DOHH2 (cell line): Measurements from ENCODE around the gene MYL4.
"Not testable (repeated sequence)": the region's sequence is repeated elsewhere in the genome, so short reads cannot be mapped to it uniquely, and the experiment has no call there.

ENCODE experiments used
- EZH2phosphoT487 ChIP-seq: fragments of 200-600 bp; sonication (generic); IDR thresholded peaks from 2 replicates; pipeline ENCODE4 v1.6.1; 2017; ENCODE audit warnings: borderline replicate concordance, mild to moderate bottlenecking, antibody characterized with exemption, low read length, moderate library complexity, mixed read lengths
- TF ChIP-seq, protein P1 (sequence below): fragments of 200-600 bp; sonication (generic); IDR thresholded peaks from one replicate; pipeline ENCODE4 v1.5.1; 2014; ENCODE audit warnings: antibody characterized with exemption, mild to moderate bottlenecking, low read depth, low read length; ENCODE audit not compliant: poor library complexity, severe bottlenecking

DNA sequence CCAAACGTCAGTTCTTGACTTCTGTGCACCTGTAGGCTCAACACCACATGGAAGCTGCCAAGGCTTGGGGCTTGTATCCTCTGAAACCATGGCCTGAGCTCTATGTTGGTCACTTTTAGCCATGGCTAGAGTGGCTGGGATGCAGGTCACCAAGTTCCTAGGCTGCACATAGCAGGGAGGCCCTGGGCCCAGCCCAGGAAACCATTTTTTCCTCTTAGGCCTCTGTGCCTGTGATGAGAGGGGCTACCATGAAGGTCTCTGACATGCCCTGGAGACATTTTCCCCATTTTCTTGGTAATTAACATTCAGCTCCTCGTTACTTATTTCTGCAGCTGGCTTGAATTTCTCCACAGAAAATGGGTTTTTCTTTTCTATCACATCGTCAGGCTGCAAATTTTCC lies 59.8 kb downstream of the MYL4 start:
- TF ChIP-seq EZH2phosphoT487 = not testable (repeated sequence)
- TF ChIP-seq, protein P1, sequence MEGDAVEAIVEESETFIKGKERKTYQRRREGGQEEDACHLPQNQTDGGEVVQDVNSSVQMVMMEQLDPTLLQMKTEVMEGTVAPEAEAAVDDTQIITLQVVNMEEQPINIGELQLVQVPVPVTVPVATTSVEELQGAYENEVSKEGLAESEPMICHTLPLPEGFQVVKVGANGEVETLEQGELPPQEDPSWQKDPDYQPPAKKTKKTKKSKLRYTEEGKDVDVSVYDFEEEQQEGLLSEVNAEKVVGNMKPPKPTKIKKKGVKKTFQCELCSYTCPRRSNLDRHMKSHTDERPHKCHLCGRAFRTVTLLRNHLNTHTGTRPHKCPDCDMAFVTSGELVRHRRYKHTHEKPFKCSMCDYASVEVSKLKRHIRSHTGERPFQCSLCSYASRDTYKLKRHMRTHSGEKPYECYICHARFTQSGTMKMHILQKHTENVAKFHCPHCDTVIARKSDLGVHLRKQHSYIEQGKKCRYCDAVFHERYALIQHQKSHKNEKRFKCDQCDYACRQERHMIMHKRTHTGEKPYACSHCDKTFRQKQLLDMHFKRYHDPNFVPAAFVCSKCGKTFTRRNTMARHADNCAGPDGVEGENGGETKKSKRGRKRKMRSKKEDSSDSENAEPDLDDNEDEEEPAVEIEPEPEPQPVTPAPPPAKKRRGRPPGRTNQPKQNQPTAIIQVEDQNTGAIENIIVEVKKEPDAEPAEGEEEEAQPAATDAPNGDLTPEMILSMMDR = not testable (repeated sequence)
